HG02642 (cell line): ENCODE results near the gene NAGLU.
"Not testable (repeated sequence)": the region's sequence is repeated elsewhere in the genome, so short reads cannot be mapped to it uniquely, and the experiment has no call there.

Experiments used
- ATAC-seq: cut with Tn5 transposase; IDR thresholded peaks from one replicate; pipeline ENCODE4 v1.9.1; 2021; ENCODE audit warnings: mild to moderate bottlenecking; ENCODE audit not compliant: unreplicated experiment, poor library complexity

Gene NAGLU

DNA sequence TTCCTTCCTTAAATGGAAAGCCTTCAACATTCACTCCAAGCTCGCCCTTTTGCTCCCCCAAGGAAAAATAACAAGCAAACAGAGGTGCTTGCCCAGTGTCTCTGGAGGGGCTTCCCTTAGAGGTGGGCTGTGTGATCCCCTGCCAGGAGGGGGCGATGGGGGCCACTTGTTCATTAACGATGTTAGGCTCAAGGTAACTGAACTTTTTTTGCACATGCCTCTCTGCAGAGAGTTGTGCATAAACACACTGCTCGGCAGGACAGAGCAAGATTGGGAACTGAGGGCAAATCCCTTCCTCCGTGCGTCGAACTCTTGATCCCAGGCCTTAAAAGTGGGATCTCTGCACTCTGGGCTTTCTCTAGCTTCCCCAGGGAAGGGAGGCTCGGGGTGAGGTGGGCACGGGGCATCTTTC, 15.5 kb upstream of the NAGLU start:
- no peak for ATAC-seq

DNA sequence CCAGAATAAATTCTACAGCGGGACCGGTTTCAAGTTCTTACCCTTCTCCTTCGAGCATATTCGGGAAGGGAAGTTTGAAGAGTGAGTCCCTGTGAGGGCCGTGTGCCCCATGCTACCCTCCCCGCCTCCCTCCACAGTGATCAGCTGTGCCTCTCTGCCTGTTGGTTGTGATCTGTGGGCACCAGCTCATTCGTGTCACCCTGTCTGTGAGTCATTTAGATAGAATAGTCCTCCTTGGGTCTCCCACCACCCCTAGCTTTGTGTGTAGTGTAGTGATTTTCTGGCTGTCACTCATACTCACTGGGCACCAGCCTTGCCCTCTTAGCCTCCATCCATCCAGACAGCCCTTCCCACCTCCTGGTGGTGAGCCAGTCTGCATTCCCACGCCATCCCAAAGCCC, 15.0 kb upstream of the NAGLU start:
- ATAC-seq, result no peak

DNA sequence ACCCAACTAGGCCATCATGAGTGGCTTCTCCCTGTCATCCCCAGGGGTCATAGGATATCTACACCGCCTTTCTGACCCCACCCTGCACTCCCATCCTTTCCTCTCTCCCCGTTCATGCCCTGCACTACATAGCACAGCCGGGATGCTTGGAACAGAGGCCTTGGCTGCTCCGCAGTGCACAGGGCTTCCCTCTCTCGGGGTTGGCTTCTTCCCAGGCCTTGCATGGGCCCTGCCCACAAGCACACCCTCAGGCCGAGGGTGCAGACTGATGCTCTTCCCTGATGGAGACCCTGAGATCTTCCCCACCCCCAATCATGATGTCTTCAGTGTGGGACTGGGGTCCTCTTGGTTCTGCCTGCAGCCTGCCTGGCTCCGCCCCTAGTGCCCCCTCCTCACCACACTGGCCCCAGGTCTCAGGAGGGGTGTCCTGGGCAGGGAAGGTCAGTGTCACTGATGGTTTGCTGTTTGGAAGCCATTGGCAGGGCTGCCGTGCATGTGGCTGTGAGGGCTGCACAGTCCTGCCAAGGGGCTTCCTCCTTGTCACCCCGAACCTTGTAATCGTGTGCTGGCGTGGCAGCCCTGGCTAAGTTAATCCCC, 14.3 kb upstream of the NAGLU start:
- ATAC-seq, result no peak

DNA sequence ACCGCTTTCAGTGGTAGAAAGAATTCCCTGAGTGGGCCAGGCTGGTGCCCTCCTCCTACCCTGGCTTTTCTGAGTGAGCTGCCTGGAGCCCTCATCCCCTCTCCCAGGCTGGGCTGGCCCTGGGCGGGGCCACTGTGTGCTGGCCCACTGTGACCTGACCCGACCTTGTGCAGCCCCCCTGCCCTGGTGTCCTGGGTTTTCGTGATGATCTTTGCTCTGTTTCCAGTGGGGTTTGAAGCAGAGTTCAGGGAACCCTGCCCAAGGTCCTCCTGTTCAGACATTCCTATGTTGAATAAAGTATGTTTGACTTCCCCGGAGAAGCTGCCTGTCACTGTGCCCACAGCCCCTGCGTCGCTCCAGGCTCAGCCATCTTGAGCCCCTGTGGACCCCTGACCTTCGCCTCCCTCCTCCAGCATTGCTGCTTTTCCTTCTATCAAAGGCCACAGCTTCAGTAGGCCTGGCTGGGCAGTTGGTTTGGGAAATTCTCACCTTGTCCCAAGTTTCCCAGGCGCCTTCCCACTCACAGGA, 13.7 kb upstream of the NAGLU start:
- no peak for ATAC-seq

DNA sequence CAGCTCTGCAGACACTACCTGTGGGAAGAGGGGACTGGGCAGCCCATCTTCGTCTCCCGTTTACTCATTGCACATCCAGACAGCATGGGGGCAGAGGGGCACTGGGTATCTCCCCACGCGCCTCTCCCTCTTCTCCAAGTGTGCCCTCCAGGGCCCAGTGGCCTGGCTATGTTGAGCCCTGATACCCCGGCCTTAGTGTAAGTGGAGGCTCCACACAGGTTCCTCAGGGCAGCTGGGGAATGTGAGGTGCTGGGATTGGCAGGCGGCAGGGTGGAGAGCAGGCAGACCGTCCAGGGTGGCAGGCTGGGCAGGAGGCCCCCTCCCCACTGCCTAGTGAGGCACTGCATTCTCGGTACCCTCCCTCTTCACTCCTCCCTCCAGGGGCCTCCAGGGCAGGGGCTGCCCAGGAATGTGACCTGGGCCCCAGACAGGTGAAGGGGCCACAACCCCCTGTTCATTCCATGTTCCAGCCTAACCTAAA, 13.2 kb upstream of the NAGLU start:
- no peak for ATAC-seq

DNA sequence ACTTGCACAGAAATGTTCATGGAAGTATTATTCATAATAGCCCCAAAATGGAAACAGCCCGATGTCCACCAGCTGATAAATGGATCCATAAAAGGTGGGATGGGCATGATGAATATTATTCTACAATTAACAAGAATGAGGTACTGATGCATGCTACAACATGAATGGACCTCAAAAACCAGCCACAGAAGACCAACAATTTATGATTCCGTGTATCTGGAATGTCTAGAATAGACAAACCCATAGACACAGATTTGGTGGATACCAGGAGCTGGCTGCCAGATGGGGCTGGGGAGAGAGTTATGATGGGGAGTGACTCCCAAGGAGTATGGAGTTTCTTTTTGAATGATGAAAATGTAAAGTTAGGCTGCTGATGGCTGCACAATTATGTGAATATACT, 10.8 kb upstream of the NAGLU start:
- no peak for ATAC-seq

DNA sequence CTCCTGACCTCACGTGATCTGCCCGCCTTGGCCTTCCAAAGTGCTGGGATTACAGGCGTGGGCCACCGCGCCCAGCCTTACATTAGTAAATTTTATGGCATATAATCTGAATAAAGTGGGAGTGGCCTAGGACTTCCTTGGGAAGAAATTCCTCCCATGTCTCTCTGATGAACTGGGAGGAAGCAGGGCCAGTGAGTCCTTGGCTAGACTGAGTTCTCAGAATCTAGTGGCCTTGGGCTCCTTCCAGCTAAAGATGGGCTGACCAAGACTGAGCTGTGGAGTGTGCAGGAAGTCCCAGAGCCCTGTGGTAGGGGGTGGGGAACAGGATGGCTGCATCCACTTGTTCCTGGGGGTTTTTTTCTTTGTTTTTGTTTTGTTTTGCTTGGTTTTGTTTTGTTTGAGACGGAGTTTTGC, 10.0 kb upstream of the NAGLU start:
- ATAC-seq, result no peak

DNA sequence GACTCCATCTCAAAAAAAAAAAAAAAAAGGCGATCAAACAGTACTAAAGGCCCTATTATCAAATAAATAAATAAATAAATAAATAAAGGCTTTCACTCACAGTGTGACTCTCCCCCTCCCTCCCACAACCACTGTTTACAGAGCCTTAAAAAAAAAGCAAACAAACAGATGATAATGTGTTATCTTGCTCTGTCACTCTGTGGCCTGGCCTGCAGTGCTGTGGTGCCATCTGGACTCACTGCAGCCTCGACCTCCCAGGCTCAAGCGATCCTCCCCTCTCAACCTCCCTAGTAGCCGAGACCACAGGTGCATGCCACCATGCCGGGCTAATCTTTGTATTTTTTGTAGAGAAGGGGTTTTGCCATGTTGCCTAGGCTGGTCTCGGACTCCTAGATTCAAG, 8.1 kb upstream of the NAGLU start:
- no peak for ATAC-seq

DNA sequence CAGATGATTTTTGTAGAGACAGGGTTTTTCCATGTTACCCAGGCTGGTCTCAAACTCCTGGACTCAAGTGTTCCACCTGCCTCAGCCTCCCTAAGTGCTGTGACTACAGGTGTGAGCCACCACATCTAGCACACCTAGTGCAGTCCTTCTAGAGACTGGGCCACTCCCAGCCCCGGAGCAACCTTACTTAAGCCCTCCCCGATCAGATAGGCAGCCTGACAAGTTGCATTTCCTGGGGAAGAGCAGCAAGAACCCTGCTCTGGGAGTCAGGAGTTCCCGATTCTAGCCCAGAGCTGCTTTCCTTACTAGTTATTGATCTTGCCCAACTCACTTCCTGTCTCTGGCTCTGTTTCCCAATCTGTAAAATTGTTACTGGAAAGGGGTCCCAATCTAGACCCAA, 7.0 kb upstream of the NAGLU start:
- ATAC-seq, result no peak

DNA sequence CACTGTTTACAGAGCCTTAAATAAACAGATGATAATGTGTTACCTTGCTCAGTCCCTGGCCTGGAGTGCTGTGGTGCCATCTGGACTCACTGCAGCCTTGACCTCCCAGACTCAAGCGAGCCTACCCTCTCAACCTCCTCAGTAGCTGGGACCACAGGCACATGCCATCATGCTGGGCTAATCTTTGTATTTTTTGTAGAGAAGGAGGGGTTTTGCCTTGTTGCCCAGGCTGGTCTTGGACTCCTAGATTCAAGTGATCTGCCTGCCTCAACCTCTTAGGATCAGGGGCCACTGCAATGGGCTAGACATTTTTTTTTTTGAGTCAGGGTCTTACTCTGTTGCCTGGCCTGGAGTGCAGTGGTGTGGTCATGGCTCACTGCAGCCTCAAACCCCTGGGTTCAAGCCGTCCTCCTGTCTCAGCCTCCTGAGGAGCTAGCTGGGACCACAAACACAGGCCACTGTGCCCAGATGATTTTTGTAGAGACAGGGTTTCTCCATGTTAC, 5.0 kb upstream of the NAGLU start:
- ATAC-seq, result no peak

DNA sequence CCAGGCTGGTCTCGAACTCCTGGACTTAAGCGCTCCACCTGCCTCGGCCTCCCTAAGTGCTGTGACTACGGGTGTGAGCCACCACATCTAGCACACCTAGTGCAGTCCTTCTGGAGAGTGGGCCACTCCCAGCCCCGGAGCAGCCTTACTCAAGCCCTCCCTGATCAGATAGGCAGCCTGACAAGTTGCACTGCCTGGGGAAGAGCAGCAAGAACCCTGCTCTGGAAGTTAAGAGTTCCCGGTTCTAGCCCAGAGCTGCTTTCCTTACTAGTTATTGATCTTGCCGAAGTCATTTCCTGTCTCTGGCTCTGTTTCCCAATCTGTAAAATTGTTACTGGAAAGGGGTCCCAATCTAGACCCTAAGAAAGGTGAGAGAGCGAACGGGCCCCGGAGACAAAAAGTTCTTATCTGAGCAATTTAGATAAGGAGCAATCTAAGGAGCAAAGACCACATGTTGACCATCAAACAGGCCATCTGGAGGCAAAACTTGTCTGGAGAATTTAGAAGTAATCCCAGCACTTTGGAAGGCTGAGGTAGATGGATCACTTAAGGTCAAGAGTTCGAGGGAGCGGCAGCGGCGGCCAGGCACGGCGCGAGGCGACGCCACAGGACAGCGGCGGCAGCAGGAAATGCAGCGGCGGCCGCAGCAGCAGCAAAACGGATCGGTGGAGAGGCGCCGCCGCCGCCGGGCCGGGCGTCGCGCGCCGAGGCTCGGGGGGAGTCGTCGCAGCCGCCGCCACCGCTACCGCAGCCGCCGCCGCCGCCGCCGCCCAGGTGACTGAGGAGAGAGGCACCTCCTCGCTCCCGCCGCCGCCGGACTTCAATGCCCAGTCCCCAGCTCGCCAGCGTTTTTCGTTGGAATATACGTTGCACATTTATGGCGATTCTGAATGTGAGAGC, 4.3 kb upstream of the NAGLU start:
- no peak for ATAC-seq

DNA sequence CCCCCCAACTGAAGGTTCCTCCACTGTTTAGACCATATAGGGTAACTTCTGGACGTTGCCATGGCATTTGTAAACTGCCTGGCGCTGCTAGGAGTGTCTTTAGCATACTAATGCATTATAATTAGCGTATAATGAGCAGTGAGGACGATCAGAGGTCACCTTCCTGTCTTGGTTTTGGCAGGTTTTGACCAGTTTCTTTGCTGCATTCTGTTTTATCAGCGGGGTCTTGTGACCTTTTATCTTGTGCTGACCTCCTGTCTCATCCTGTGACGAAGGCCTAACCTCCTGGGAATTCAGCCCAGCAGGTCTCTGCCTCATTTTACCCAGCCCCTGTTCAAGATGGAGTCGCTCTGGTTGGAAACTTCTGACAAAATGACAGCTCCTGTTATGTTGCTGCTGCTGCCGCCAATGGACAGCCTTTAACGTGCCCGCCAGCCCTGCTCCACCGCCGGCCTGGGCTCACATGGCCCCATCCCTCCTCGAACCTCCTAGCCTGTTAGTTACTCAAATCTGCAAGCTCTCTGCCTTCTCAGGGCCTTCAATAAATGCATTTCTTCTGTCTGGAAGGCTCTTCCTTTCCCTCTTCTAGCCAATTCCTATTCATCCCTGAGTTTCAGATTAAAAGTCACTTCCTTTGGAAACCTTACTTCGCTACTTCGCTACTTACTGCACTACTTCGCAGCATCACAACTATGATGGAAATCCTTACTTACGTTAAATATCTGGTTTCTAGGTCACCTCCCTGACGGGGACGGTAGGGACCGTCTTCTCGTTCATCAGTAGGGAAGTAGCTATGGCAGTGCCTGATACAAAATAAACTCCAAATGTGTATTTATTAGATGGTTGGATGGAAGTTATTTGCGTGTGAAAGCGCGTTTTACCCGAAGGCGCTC, 640 bp upstream of the NAGLU start:
- no peak for ATAC-seq

DNA sequence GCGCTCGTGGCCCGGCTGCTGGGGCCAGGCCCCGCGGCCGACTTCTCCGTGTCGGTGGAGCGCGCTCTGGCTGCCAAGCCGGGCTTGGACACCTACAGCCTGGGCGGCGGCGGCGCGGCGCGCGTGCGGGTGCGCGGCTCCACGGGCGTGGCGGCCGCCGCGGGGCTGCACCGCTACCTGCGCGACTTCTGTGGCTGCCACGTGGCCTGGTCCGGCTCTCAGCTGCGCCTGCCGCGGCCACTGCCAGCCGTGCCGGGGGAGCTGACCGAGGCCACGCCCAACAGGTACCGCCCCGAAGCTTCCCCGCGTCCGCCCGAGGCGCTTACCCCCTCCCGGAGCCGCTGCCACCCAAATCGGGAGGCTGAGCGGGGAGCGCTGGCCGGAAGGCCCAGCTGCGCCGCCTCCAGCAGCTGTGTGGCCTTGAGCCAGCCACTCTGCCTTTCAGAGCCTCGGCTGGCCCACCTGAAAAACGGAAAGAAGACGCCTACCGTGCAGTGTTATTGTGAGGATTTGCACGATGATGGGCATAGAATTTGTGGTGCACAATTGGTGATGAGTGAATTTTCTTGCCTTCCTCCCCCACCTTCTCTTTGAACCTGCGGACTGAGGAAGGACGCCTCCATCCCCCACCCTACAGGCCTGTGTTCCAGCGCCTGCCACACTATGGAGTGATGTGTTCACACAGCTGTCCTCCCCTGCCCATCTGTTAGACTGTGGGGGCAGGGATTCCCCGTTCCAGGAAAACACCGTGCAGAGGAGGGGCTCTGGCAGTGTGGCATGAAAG, 523 bp downstream of the NAGLU start:
- ATAC-seq, result peak; percentile 66

DNA sequence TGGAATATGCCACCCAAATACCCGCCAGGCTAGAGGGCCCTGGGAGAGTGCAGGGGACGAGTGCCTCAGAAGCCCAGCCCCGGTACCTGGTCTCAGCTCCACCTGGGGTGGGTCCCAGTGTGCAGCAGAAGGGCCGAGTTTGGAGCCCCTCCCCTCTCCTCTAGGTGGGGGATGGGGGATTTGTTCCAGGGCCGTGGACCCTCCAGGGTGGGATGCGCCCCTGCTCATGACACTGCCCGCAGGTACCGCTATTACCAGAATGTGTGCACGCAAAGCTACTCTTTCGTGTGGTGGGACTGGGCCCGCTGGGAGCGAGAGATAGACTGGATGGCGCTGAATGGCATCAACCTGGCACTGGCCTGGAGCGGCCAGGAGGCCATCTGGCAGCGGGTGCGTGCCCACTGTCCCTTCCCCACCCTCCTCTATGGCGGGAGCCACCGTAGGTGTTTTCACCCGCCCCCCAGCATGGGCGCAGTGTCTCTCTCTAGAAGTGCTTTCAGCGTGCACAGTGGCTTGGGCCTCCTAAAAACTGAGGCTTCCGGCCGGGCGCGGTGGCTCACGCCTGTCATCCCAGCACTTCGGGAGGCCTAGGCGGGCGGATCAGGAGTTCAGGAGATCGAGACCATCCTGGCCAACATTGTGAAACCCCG, 1.2 kb downstream of the NAGLU start:
- no peak for ATAC-seq

DNA sequence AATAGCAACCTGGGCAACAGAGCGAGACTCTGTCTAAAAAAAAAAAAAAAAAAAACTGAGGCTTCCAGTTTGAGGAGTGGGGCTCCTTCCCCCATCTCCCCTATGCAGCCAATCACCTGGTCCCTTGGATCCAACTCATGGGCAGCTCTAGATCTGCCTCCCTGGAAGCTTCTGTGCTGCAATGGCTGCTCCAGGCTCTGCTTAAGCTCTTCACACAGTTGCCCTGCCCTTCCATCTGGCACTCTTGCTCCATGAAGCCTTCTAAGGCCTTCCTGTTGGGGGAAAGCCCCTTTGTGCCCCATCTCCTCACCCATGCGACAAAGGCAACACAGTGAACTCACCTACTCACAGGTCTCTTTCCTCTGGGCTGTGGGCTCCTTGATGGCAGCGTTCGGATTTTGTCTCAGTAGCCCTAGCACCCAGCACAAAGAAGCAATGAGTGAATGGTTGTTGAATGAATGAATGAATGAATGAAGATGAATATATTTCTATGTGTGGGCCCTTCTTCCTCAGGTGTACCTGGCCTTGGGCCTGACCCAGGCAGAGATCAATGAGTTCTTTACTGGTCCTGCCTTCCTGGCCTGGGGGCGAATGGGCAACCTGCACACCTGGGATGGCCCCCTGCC, 1.9 kb downstream of the NAGLU start:
- ATAC-seq, result no peak

DNA sequence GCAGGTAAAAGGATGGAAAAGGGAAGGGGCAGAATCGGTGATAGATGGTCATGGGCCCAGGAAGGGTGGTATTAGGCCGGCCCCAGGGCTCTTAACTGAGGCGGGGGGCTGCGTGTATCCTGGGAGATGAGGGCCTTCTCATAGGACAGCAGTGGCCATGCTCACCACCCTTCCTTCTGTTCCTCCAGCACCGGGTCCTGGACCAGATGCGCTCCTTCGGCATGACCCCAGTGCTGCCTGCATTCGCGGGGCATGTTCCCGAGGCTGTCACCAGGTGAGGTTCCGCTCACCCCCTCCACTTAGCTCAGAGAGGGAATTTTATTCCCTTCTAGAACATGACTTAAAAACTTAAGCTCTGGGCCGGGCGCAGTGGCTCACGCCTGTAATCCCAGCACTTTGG, 2.4 kb downstream of the NAGLU start:
- no peak for ATAC-seq

DNA sequence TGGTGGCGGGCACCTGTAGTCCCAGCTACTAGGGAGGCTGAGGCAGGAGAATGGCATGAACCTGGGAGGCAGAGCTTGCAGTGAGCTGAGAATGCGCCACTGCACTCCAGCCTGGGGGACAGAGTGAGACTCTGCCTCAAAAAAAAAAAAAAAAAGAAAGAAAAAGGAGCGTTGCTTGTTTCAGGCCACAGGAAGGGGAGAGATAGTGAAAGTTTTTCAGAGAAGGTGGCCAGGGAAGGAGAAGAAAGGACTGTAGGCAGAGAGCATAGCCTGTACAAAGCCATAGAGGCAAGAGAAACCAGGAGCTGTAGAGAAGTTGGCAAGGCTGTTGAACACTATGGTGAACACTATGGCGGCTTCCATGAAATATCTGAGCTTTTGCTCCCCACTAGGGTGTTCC, 4.5 kb downstream of the NAGLU start:
- not testable (repeated sequence) for ATAC-seq

DNA sequence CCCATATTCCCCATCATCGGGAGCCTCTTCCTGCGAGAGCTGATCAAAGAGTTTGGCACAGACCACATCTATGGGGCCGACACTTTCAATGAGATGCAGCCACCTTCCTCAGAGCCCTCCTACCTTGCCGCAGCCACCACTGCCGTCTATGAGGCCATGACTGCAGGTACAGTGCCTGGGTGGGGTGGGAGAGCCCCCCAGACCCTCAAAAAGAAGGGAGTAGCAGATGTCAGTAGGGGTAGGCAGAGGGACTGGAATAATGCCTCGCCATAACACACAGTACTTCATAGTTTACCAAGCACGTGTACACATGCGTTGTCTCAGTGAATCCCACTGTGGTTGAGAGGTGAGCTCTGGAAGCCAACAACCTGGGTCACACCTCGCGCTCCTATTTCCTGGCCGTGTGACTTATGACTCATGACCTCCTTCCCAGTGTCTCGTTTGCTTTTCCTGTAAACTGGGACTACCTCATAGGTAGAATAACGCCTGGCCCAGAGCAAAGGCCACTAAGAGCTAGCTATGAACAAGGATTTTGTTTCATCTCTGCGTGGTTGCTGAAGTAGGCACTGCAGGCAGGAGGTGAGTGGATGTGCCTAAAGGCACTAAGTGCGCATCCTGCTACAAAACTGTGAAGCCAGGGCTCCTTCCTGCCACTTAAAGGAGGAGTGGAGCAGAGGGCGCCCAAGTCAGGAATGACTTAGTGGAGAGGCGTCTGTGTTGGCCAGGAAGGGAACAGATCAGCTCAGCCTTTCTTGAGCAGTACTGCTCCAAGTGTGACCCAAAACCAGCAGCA, 5.2 kb downstream of the NAGLU start:
- ATAC-seq, result no peak
